ENCODE measurements around the gene NR0B1. TPM values are rescaled to one million over a fixed set of nuclear protein-coding genes. Genes with fewer than 3 reads are reported as not detected.

Gene NR0B1
- total RNA-seq, result not detected in 2 replicates

DNA sequence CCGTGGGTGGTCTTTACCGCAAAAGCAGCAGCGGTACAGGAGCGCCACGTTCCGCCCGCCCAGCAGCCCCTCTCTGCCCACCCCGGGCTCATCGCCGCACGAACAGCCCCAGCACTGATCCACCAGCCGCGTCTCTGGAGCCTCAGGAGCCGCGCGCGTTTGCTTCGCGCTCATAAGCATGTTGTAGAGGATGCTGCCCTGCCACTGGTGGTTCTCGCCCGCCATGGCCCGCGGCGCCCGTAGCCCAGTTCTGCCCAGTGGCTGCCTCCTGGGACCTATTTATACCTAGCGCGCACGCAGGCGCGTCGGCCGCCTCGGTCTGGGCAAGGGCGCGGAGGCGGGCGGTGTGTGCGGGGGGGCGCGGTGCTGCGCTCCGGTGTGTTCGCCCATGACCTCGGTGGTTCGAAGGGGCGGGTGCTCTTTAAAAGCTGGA is at the start of gene NR0B1:
TSS of gene NR0B1 (minus strand) at position 252 of the 433 bp plus-strand sequence. CDS start at position 225, 27 bp downstream.

Other genes starting within 250 kb of the NR0B1 start
- gene MAGEB2, start 93.8 kb downstream of the NR0B1 start, total RNA-seq, result not detected in 2 replicates
- gene MAGEB3, start 78.7 kb downstream of the NR0B1 start, total RNA-seq, result not detected in 2 replicates
- not detected in 2 replicates for gene MAGEB4, start 67.4 kb downstream of the NR0B1 start, total RNA-seq
- not detected in 2 replicates for gene MAGEB1, start 62.2 kb downstream of the NR0B1 start, total RNA-seq